Stimulated activated effector memory CD8-positive, alpha-beta T cell treated with anti-CD3 and anti-CD28 coated beads, Interleukin-12 subunit alpha, Interleukin-12 subunit beta, amount 100 ng/mL, for 72 hours (primary cell): ENCODE measurements around the gene PTPRE.

Experiments
- ATAC-seq: fragments of 150-1000 bp; cut with Tn5 transposase; 2 replicates; pipeline ENCODE4 v1.10.0; 2021
- DNase-seq, 2 donors: peaks; one replicate each; pipeline ENCODE4 v3.0.0; 2021 to 2022; ENCODE audit warnings: low spot score in 2 of 2
- H3K27ac Mint-ChIP-seq: one replicate; pipeline ENCODE4 v1.8.0; 2022; ENCODE audit warnings: mild to moderate bottlenecking, mixed read lengths
- H3K36me3 Mint-ChIP-seq: one replicate; pipeline ENCODE4 v1.8.0; 2022; ENCODE audit warnings: mild to moderate bottlenecking, mixed read lengths
- H3K4me1 Mint-ChIP-seq: one replicate; pipeline ENCODE4 v1.8.0; 2022; ENCODE audit warnings: mixed read lengths
- H3K4me3 Mint-ChIP-seq: one replicate; pipeline ENCODE4 v1.8.0; 2022; ENCODE audit warnings: mild to moderate bottlenecking, mixed read lengths
- H3K9me3 Mint-ChIP-seq: one replicate; pipeline ENCODE4 v1.8.0; 2022; ENCODE audit warnings: mixed read lengths

PTPRE gene

GRCh38 chr10:127968027-127968441 is 61.1 kb downstream of the PTPRE start:
- no peaks in the 10 kb centered on the region for H3K36me3 Mint-ChIP-seq
- ATAC-seq, result peak; percentile 64
- H3K9me3 Mint-ChIP-seq, result no peaks in the 10 kb centered on the region
- no peak overlapping the region for H3K27ac Mint-ChIP-seq
- peaks cover 8% of the 10 kb centered on the region for H3K4me1 Mint-ChIP-seq
- no peak overlapping the region for H3K4me3 Mint-ChIP-seq
- DNase-seq, result no peak

GRCh38 chr10:127968659-127969058 is 61.8 kb downstream of the PTPRE start:
- no peak overlapping the region for H3K4me3 Mint-ChIP-seq
- no peak overlapping the region for H3K27ac Mint-ChIP-seq
- peaks cover 10% of the 10 kb centered on the region for H3K4me1 Mint-ChIP-seq
- H3K9me3 Mint-ChIP-seq, result no peaks in the 10 kb centered on the region
- H3K36me3 Mint-ChIP-seq, result no peaks in the 10 kb centered on the region
- no peak for DNase-seq
- ATAC-seq, result no peak

DNA sequence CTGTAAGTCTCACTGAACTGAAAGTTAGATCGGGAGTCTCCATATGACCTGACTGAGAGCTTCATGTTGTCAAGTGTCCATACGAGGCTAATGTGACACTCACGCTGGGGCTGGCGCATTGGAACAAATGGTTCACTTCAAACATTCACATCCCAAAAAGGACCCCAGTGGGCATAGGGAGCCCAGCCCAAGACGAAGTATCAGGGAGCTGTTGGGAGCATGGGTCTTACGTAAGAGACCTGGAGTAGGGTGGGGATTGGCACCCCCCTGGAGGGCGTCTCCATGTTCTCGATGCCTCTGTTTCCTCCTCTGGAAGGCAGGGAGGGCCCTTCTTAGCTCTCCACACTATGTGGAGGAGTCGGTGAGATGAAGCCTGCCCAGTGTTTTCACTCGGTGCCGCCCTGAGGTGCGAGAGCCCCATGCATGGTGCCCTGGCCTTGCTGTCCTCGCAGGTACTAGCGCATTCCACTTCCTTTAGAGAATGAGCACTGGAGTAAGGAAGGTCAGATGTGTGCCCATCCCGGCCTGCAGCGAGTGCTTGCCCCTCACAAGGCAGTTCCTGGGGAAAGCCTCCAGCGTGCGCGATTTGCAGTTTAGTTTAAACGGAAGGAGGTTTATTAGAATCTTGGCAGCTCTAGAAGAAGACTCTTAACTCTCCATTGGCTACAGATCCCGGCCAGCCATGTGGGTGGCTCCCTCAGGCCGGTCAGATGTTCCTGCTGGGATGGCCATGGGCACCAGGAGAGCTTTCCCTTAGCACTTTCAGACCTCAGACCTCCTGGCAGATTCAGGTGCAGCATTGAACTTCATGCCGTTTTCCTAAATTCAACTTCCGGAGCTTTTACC is 64.4 kb downstream of the PTPRE start:
- Mint-ChIP-seq H3K9me3 (no peaks in the 10 kb centered on the region), H3K4me1 (peaks cover 14% of the 10 kb centered on the region), H3K27ac (no peak overlapping the region), H3K4me3 (no peak overlapping the region), H3K36me3 (no peaks in the 10 kb centered on the region)
- ATAC-seq (no peak), DNase-seq (no peak)

DNA sequence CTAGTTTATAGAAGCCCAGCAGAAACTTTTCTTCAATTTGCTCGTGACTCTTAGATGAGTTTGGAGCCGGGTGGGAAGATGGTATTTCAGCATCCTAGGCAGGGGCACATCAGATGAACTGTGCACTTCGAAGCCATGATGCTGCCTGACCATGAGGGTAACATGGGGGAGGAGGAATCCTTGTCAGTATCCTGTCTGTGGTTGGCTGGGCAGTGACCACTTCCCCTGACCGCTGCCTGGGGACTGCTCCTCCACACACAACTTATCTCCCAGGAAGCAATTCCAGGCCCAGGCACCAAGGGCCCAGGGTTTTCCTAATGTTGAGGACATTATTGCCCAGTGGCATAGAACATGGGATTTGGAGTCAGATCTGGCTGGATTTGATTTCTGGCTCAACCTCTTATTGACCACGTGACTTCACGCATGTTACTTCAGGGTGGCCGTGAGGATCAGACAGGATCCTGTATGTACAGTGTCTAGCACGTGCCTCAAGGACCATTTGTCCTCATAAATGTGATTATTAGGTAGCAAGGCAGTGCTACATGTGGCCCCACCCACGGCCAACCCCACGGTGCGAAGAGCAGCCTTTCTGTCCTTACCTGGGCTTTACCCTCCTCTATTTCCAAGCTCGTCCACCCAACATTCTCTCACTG is 65.2 kb downstream of the PTPRE start:
- H3K27ac Mint-ChIP-seq, result no peak overlapping the region
- no peak for ATAC-seq
- H3K4me1 Mint-ChIP-seq, result peaks cover 14% of the 10 kb centered on the region
- DNase-seq, result no peak
- no peaks in the 10 kb centered on the region for H3K36me3 Mint-ChIP-seq
- H3K9me3 Mint-ChIP-seq, result no peaks in the 10 kb centered on the region
- no peak overlapping the region for H3K4me3 Mint-ChIP-seq

DNA sequence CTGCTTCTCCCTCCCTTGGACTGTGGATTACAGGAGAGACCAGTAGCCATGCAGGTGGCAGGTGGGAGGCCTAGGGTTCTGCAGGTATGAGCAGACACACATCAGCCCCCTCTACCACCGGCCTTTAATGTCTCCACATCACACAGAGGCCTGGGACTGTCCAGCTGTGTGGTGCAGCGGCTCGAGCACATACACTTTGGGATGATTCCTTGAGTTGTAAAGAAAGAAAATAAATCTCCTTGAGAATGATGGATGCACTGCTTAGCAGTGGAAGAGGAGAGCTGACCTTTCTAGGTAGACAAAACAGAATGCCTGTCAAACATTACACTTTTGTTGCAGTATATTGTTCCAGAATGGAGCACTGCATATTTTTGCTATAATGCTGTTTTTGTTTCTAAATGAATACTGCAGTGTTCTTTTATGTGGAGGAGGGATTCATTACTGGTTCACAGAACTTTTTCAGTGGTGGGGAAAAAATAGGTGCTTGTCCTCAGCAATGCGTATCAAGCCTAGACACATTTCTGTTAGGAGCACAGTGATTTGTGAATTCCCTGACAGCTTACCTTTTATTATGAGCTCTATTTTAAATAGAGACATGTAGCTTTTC is 66.0 kb downstream of the PTPRE start:
- H3K27ac Mint-ChIP-seq, result no peak overlapping the region
- DNase-seq (no peak), ATAC-seq (no peak)
- H3K9me3 Mint-ChIP-seq, result no peaks in the 10 kb centered on the region
- no peaks in the 10 kb centered on the region for H3K36me3 Mint-ChIP-seq
- no peak overlapping the region for H3K4me3 Mint-ChIP-seq
- H3K4me1 Mint-ChIP-seq, result peaks cover 16% of the 10 kb centered on the region

GRCh38 chr10:127973791-127974311 is 66.9 kb downstream of the PTPRE start:
- Mint-ChIP-seq H3K27ac (no peak overlapping the region), H3K36me3 (no peaks in the 10 kb centered on the region)

DNA sequence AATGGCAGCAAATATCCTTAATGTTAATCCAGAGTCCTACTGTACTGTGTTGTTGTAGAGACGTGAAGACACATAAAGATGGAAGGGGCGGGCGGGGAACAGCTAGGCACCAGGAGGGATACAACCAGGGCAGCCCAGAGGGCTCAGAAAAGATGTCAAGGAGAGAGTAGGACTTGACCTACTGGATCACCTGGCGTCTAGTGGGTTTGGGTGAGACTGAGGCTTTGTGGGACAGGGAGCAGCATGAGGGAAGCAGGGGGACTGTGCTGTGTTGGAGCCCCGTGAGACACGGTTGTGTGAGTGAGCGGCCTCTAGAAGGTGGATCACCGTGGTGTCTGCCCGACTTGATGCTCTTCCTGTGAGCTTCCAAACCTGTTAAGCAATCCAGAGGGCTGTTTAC is 68.0 kb downstream of the PTPRE start:
- H3K4me3 Mint-ChIP-seq, result no peak overlapping the region
- ATAC-seq (no peak), DNase-seq (no peak)
- H3K27ac Mint-ChIP-seq, result no peak overlapping the region
- H3K9me3 Mint-ChIP-seq, result peaks cover 1% of the 10 kb centered on the region
- H3K36me3 Mint-ChIP-seq, result no peaks in the 10 kb centered on the region
- peaks cover 15% of the 10 kb centered on the region for H3K4me1 Mint-ChIP-seq

More at GRCh38 chr10:127973791-127974311, 66.9 kb downstream of the PTPRE start:
- DNase-seq (no peak), ATAC-seq (no peak)
- H3K9me3 Mint-ChIP-seq, result no peaks in the 10 kb centered on the region
- peaks cover 15% of the 10 kb centered on the region for H3K4me1 Mint-ChIP-seq
- no peak overlapping the region for H3K4me3 Mint-ChIP-seq

DNA sequence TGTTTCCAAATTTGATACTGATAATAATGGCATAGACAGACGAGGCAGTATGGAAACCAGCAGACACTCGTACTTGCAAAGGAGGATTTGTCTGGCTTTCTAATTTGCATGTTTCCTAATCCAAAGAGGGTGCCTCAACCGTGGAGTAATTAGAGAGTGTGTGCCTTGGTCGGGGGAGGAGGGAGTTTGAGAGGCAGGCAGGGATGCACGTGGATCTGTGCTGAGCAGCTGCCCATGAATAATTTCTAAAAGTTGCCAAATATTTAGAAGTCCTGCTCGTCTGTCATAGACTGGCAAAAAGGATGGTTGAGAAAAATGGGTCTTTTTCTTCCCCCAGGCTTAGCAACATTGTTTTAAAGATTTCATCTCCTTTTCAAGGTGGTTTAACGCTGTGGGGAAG is 69.4 kb downstream of the PTPRE start:
- DNase-seq (no peak), ATAC-seq (no peak)
- peaks cover 15% of the 10 kb centered on the region for H3K4me1 Mint-ChIP-seq
- H3K27ac Mint-ChIP-seq, result no peak overlapping the region
- no peaks in the 10 kb centered on the region for H3K36me3 Mint-ChIP-seq
- H3K4me3 Mint-ChIP-seq, result no peak overlapping the region
- peaks cover 6% of the 10 kb centered on the region for H3K9me3 Mint-ChIP-seq

GRCh38 chr10:127976701-127977356 is 69.9 kb downstream of the PTPRE start:
- Mint-ChIP-seq H3K27ac (no peak overlapping the region), H3K9me3 (peaks cover 6% of the 10 kb centered on the region), H3K4me1 (peaks cover 15% of the 10 kb centered on the region), H3K4me3 (no peak overlapping the region), H3K36me3 (no peaks in the 10 kb centered on the region)
- DNase-seq, result no peak
- ATAC-seq, result no peak

DNA sequence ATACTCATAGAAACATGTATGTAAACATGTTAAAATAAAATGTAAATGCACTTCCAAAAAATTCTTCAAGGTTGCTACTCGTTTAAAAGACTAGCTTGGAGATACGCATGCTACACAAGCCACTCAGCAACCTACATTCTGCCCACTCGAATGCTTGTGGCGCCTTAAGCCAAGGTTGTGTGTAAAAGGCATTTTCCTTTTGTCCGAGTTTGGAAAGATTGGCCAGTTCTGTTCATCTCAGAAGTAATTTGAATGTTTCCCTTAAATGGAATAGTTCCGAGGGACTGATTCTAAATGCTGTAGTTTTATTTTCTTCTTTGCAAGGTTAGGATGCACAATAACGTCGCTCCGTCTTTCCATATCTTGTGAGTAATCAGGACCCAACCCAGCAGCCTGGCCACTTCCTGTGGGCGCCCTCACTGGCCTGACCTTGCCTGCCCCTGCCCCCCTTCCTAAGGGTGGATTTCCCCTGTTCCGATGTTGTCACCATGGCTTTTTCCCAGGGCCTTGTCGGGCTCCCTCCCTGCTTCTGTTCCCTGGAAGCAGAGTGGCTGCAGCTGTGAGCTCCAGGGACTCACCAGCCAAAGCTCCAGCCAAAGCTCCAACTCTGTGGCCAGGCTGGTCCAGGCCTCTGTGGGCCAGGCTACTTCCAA is 70.6 kb downstream of the PTPRE start:
- Mint-ChIP-seq H3K4me1 (peaks cover 15% of the 10 kb centered on the region), H3K27ac (peak overlapping the region; percentile 35), H3K4me3 (peak overlapping the region; percentile 42), H3K36me3 (no peaks in the 10 kb centered on the region), H3K9me3 (peaks cover 6% of the 10 kb centered on the region)
- peak; percentile 80 for ATAC-seq
- no peak for DNase-seq

GRCh38 chr10:127978481-127978880 is 71.6 kb downstream of the PTPRE start:
- peaks cover 6% of the 10 kb centered on the region for H3K9me3 Mint-ChIP-seq
- H3K36me3 Mint-ChIP-seq, result no peaks in the 10 kb centered on the region
- no peak overlapping the region for H3K4me3 Mint-ChIP-seq
- no peak for DNase-seq
- no peak for ATAC-seq
- H3K27ac Mint-ChIP-seq, result peak overlapping the region; percentile 35
- peaks cover 15% of the 10 kb centered on the region for H3K4me1 Mint-ChIP-seq

GRCh38 chr10:127979045-127979444 is 72.1 kb downstream of the PTPRE start:
- ATAC-seq, result no peak
- H3K36me3 Mint-ChIP-seq, result no peaks in the 10 kb centered on the region

GRCh38 chr10:127979566-127979965 is 72.7 kb downstream of the PTPRE start:
- Mint-ChIP-seq H3K4me3 (no peak overlapping the region), H3K27ac (no peak overlapping the region), H3K4me1 (peaks cover 14% of the 10 kb centered on the region), H3K36me3 (no peaks in the 10 kb centered on the region), H3K9me3 (peaks cover 6% of the 10 kb centered on the region)
- DNase-seq, result no peak
- no peak for ATAC-seq

More at GRCh38 chr10:127979045-127979444, 72.1 kb downstream of the PTPRE start:
- Mint-ChIP-seq H3K9me3 (peaks cover 6% of the 10 kb centered on the region), H3K4me1 (peaks cover 14% of the 10 kb centered on the region), H3K27ac (no peak overlapping the region), H3K4me3 (no peak overlapping the region)
- no peak for DNase-seq

- Mint-ChIP-seq H3K4me3 (no peak overlapping the region), H3K36me3 (no peaks in the 10 kb centered on the region), H3K27ac (no peak overlapping the region), H3K4me1 (peaks cover 14% of the 10 kb centered on the region), H3K9me3 (peaks cover 6% of the 10 kb centered on the region)
- DNase-seq (no peak), ATAC-seq (no peak)
Measured at GRCh38 chr10:127980898-127981297, 74.0 kb downstream of the PTPRE start.

GRCh38 chr10:127982601-127983000 is 75.7 kb downstream of the PTPRE start:
- no peak overlapping the region for H3K4me3 Mint-ChIP-seq
- no peak for DNase-seq
- no peaks in the 10 kb centered on the region for H3K36me3 Mint-ChIP-seq
- peaks cover 19% of the 10 kb centered on the region for H3K4me1 Mint-ChIP-seq
- peaks cover 6% of the 10 kb centered on the region for H3K9me3 Mint-ChIP-seq
- no peak overlapping the region for H3K27ac Mint-ChIP-seq
- no peak for ATAC-seq
